HG03060 (cell line): ENCODE data around the gene GRAMD1A.
"Not testable (repeated sequence)": the region's sequence is repeated elsewhere in the genome, so short reads cannot be mapped to it uniquely, and the experiment has no call there.

Experiments used
- ATAC-seq: cut with Tn5 transposase; IDR thresholded peaks from one replicate; pipeline ENCODE4 v1.9.1; 2021; ENCODE audit warnings: low read depth, moderate number of reproducible peaks; ENCODE audit not compliant: unreplicated experiment

The GRAMD1A gene

DNA sequence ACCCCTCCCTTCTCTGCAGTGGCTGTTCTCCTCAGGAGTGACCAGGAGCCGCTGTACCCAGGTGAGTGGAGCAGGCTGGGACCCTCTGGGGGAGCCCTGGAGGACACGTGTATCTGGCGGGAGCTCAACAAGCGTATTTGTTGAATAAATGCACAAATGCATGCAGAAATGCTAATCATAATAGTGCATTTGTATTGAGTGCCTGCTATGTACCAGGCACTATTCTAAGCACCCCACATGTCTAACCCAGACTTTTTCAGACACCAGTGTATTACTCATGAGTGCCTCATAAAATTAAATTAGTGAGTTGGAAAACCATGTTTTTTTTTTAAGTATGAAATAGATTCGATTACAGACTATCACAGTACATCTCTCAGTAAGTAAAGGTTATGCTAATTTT lies 49.3 kb downstream of the GRAMD1A start:
- ATAC-seq = no peak

DNA sequence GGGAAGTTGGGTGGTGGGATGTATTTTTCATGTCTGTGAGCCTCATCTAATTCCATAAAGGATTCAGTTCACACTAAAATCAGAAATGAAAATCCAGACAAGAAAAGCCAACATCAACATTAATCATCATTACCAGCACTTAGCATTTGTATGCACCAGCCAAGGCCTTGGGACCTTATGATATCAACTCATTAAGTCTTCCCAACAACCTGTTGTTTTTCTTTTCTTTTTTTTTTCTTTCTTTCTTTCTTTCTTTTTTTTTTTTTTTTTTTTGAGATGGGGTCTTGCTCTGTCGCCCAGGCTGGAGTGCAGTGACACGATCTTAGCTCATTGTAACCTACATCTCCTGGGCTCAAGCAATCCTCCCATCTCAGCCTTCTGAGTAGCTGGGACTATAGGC lies 50.5 kb downstream of the GRAMD1A start:
- ATAC-seq = not testable (repeated sequence)

DNA sequence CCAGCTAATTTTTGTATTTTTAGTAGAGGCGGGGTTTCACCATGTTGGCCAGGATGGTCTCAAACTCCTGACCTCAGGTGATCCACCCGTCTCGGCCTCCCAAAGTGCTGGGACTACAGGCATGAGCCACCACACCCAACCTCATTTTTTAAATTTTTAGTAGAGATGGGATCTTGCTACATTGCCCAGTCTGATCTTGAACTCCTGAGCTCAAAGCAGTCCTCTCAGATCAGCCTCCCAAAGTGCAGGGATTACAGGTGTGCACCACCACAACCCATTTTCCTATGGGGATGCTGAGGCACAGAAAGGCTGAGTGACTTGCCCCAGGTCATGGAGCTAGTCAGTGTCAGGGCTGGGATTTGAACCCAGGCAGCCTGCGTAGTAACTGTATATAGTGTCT lies 51.1 kb downstream of the GRAMD1A start:
- not testable (repeated sequence) for ATAC-seq

DNA sequence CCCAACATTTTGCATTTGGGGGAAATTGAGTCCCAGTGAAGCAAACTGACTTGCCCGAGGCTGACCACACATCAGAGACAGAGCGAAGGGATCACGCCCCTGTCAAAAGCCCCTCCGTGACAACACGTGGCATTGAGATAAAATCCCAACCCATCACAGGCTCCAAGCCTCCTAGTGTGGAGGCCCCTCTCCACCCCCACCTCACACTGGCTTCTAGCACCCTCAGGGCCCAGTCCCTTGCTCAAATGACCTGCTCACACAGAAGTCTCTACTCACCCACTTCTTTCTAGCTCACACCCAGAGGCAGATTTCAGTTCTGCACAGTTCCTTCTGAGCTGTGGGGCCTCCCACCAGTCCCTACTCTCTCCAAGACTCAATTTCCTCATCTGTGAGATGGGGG lies 51.7 kb downstream of the GRAMD1A start:
- no peak for ATAC-seq

DNA sequence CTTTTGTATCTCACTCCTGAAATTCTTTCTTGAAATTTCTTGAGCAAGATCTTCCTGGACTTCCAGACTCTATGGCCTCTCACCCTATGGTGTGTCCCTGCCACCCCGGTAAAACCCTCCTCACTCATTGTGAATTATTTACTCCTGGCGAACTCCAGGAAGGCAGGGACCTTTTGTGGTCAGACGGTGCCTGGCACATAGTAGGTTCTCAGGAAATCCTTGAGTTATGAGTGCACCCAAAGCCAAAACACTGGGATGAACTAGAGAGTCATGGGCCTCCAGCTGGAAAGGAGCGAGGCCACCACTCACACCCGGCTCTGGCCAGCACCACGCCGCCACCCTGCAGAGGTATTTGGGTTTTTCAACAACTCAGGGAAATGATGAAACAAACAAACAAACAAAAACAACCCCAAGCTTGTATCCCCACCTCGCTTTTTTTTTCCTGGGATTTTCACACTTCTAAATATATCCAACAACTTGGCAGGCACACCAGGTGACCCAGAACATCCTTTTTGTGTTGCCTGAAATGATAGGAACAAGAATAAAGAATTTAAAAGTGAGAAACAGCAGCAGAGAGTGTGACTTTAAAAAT lies 52.6 kb downstream of the GRAMD1A start:
- ATAC-seq = no peak

DNA sequence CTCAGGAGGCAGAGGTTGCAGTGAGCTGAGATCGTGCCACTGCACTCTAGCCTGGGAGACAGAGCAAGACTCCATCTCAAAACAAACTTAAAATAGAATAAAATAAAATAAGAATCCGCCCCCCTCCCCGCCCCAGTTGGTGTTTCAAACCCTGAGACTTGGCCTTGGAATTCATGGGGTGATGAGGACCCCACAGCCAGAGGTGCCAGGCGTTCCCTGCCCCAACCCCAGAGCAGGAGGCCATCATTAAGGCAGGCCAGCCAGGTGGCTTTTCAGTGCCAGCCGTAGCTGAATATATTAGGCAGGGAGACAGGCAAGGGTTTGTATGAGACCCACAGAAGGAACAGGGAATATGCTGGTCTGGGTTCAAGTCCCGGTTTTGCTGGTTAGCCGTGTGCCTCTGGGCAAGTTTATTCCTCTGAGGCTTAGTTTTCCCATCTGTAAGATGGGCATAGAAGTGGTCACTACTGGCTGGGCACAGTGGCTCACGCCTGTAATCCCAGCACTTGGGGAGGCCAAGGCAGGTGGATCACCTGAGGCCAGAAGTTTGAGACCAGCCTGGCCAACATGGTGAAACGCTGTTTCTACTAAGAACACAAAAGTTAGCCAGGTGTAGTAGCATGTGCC lies 53.7 kb downstream of the GRAMD1A start:
- ATAC-seq = no peak

DNA sequence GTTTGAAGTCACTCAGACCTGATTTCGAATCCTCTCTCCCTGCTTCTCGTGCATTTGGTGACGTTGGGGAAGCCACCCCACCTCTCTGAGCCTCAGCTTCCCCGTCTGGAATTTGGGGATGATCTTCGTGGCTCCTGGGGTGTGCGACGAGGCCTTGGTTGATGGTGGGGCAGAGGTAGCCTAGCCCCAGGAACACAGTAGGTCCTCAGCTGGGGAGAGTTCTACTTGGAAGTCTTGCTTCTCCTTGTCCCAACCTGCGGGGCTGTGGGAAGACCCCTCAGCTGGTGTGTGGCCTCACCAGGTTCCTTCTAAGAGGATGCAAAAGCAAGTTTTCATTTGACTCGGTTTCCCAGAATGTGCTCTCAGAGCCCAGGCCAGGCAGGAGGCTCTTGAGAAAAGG lies 54.5 kb downstream of the GRAMD1A start:
- ATAC-seq = no peak

DNA sequence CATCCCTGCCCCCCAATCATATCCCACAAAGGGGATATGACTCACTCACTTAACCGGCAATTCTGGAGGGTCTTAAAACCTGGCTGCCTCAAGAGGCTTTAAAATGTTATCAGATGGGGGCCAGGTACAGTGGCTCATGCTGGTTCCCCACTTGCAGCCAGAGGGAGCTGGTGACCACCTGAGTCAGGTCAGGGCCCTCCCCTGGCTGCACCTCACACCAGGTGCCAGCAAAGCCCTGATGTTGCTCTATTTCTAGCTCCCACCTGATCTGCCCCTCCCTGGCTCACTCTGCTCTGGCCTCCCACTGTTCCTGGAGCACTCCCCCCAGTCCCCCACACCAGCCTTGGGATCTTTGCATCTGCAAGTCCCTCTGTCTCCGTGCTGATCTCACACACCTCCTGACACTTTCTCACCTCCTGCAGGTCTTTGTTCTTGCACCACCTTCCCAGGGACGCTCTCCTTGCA lies 55.6 kb downstream of the GRAMD1A start:
- no peak for ATAC-seq

DNA sequence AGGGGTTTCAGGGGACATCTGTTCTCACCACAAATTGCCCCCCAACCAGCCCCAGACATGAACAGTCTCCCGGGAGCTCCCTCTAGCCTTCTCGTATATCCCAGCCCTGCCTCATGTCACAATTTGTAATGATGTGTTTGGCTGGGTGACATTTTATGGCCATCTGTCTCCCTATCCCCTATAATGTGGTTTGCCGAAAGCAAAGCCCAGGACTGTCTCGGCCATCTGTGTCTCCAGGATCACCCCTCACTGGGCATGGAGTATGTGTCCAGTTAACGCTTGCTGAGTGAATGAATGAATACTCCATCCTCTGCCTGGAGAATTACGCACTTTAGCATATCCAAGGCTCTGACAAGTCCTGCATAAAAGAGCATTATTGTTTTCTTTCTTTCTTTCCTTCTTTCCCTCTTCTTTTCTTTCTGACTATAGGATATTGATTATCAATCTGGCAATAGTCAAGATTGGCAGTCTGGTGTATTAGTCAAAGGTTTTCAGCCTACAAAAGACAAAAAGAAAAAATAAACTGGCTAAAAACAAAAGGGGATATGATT lies 56.5 kb downstream of the GRAMD1A start:
- ATAC-seq = no peak

DNA sequence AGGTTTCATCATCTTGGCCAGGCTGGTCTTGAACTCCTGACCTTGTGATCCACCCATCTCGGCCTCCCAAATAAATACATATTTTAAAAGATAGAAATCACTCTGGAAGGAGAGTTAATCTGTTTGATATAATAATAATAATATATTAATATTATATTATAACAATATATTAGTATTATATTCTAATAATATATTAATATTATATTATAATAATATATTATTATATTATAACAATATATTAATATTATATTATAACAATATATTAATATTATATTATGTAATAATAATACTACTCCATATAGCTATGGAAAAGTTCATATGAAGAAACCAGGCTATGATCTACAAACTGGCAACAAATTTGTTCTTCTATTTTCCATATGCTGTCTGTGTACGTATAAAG lies 58.2 kb downstream of the GRAMD1A start:
- no peak for ATAC-seq

DNA sequence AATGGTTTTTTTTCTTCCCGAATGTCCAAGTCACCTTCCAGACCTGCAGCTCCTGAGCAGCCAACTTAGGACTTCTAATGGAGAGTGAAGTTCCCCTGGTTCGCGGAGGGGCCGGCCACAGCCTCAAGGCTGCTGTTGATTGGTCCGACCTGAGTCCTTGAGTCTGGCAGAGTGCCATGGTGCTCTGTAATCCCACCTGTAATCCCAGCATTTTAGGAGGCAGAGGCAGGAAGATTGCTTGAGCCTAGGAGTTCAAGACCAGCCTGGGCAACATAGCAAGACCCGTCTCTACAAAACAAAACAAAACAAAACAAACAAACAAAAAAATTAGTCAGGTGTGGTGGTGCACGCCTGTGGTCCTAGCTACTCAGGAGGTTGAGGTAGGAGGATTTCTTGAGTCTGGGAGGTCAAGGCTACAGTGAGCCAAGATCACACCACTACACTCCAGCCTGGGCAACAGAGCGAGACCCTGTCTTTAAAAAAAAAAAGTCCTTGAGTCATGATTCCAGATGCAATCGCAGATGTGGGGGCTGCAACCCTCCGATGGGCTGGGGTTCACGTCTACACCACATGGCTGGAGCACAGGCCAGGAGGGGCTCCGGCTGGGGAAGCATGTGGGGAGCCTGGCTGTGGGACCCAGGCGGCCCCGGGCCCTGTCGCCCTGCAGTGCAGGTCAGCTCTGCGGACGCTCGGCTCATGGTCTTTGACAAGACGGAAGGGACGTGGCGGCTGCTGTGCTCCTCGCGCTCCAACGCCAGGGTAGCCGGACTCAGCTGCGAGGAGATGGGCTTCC lies 59.1 kb downstream of the GRAMD1A start:
- no peak for ATAC-seq

DNA sequence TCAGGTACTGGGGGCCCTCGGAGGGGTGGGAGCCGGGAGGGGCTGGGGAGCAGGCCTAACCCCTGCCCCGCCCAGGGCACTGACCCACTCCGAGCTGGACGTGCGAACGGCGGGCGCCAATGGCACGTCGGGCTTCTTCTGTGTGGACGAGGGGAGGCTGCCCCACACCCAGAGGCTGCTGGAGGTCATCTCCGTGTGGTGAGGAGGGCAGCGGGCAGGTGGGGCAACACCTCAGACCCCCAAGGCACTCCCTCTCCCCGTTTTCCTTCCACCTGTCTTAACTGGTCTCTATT lies 59.6 kb downstream of the GRAMD1A start:
- no peak for ATAC-seq

DNA sequence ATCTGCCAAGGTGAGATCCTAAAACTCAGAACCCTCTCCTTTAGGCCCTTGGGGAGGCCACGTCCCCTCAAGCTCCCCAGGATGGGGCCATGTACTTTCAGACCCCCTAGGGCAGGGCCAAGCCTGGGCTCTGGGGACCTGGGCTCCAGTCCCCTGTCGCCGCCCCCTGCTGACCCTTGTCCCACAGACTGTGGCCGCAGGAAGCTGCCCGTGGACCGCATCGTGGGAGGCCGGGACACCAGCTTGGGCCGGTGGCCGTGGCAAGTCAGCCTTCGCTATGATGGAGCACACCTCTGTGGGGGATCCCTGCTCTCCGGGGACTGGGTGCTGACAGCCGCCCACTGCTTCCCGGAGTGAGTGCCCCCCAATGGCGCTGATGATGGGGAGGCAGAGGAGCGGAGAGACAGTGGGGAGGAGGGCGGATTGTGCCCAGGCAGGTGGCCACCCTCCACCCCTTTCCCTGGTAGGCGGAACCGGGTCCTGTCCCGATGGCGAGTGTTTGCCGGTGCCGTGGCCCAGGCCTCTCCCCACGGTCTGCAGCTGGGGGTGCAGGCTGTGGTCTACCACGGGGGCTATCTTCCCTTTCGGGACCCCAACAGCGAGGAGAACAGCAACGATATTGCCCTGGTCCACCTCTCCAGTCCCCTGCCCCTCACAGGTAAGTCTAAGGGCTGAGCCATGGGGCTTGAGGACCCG lies 60.2 kb downstream of the GRAMD1A start:
- no peak for ATAC-seq

DNA sequence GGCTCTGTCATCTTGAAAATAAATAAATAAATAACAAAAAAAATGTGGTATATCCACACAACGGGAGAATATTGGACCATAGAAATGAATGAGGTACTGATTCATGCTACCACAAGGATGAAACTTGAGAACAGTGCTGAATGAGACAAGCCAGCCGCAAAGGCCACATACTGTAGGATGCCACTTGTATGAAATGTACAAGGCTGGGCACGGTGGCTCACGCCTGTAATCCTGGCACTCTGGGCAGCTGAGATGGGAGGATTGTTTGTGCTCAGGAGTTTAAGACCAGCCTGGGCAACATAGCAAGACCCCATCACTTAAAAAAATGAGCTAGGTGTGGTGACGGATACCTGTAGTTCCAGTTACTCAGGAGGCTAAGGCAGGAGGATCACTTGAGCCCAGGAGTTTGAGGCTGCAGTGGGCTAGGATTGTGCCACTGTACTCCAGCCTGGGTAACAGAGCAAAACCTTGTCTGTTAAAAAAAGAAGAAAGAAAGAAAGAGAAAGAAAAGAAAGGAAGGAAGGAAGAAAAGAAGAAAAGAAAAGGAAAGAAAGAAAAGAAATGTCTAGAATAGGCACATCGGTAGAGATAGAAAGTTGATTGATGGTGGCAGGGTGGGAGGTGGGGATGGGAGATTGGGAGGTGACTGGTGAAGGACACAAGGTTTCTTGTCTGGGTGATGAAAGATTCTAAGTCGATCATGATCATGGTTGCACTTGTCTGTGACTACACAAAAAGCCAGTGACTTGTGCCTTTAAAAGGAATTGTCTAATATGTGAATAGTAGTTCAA lies 61.7 kb downstream of the GRAMD1A start:
- no peak for ATAC-seq

DNA sequence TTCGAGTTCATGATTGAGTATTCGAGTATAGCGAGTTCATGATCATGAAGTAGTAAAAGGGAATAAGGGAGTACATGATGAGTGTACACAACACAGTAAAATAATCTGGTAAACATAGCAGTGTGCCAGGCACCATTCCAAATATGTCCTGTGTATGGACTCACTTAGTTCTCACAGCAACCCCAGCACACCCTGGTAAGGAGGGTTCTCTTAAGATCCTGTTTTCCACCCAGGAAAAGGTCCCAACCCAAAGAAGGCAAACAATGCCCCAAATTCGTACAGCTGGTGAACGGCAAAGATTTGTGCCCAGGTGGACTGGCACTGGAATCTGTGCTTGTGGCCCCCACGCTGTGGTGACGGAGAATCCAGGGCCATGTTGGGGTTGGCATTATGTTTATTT lies 62.8 kb downstream of the GRAMD1A start:
- ATAC-seq = no peak

DNA sequence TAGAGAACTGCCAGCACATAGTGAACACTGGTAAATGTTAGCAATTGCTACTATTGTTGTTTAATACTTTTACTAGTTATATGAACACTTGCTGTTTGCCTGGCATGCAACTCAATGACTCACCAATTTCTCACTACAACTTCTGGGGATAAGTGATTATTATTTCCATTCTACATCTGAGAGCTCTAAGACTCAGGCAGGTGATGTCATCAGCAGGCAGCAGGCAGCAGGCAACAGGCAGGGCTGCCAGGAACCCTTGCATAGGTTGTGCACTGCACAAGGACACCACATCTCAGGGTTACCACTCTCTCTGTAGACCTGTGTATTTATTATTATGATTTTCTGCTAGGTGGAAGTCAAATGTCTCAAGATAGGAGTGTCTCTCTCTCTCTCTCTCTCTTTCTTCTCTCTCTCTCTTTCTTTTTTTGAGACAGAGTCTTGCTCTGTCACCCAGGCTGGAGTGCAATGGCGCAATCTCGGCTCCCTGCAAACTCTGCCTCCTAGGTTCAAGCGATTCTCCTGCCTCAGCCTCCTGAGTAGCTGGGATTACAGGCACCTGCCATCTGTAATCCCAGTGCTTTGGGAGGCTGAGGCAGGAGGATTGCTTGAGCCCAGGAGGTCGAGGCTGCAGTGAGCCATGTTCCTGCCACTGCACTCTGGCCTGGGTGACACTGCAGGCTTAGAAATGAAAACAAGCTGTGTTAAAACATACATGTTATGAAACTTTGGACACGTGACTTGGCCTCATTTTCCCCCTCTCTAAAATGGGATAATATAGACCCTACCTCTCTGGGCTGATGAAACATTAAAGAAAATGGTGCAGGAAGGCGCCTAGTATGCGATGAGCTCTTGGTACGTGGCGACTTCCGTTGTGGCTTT lies 64.1 kb downstream of the GRAMD1A start:
- no peak for ATAC-seq

DNA sequence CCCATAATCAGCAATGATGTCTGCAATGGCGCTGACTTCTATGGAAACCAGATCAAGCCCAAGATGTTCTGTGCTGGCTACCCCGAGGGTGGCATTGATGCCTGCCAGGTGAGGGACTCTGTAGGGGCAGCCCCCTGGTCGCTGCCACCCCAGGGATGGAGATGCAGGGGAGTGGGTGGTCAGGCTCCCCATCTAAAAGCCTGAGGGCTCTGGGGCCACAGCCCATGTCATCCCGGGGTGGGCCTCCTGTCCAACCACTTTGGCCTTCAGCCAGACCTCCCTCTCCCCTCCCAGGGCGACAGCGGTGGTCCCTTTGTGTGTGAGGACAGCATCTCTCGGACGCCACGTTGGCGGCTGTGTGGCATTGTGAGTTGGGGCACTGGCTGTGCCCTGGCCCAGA lies 65.5 kb downstream of the GRAMD1A start:
- ATAC-seq = no peak

DNA sequence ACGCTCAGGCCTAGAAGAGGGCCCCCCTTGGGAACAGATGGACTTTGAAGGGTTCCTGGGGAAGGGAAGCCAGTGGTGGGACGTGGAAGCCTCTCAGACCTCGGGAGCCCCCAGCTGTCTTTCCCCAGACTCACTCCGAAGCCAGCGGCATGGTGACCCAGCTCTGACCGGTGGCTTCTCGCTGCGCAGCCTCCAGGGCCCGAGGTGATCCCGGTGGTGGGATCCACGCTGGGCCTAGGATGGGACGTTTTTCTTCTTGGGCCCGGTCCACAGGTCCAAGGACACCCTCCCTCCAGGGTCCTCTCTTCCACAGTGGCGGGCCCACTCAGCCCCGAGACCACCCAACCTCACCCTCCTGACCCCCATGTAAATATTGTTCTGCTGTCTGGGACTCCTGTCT lies 66.0 kb downstream of the GRAMD1A start:
- ATAC-seq = no peak
